AG04449 (cell line): ENCODE measurements around the gene PARS2.

Experiments used
- CTCF ChIA-PET: fragments of 350-600 bp; formaldehyde crosslinking; extraction: SDS; loops from one replicate; lab custom pipeline; 2021; ENCODE audit warnings: antibody characterized with exemption; lab: Yijun Ruan, JAX
- POLR2A ChIA-PET: fragments of 400-600, 350-600 bp; formaldehyde crosslinking; extraction: SDS; loops from one replicate; lab custom pipeline; 2020; ENCODE audit warnings: antibody characterized with exemption, inconsistent platforms; lab: Yijun Ruan, JAX
- DNase-seq: peaks from one replicate; pipeline ENCODE4 v3.0.0-alpha.2; 2010; ENCODE audit warnings: low read depth, low spot score
- H3K4me3 ChIP-seq: 2 replicates; pipeline ENCODE4 v1.5.1; 2011; ENCODE audit warnings: low read depth, mild to moderate bottlenecking, control low read depth, low read length
- CTCF ChIP-seq: IDR thresholded peaks from one replicate; pipeline ENCODE4 v1.5.1; 2011; ENCODE audit warnings: mild to moderate bottlenecking, moderate library complexity, low read length, control low read depth, inconsistent platforms; ENCODE audit not compliant: insufficient read depth; ENCODE audit errors: missing control alignments

The PARS2 gene

GRCh38 chr1:54764133-54764921, at the start of gene PARS2:
PARS2 (minus strand) TSS chr1:54764523; CDS start chr1:54759161, 5,362 bp downstream.
- CTCF ChIA-PET = no interaction called here
- no peak for TF ChIP-seq CTCF
- POLR2A ChIA-PET = no interaction called here
- peak within 1 kb of the TSS; percentile 97 for H3K4me3 ChIP-seq
- peak; percentile 98 for DNase-seq

GRCh38 chr1:54814126-54814498, 49.8 kb upstream of the PARS2 start:
- POLR2A ChIA-PET = no interaction called here
- TF ChIP-seq CTCF = no peak
- CTCF ChIA-PET = interaction anchor here (0.8 to 2.0 kb wide), 5 partner anchors 11 to 324 kb away, joined by 3 to 5 read pairs (median 3); no protein-coding TSS in a partner anchor
- no peak for DNase-seq
- no peak overlapping the region for H3K4me3 ChIP-seq

GRCh38 chr1:54813485-54814125, 49.3 kb upstream of the PARS2 start:
- H3K4me3 ChIP-seq = no peak overlapping the region
- ChIA-PET POLR2A (no interaction called here), CTCF (interaction anchor here (0.6 to 2.0 kb wide), 6 partner anchors 10 to 1043 kb away, joined by 3 to 5 read pairs (median 3); no protein-coding TSS in a partner anchor)
- no peak for TF ChIP-seq CTCF
- DNase-seq = no peak

GRCh38 chr1:54812801-54813484, 48.6 kb upstream of the PARS2 start:
- CTCF ChIA-PET = interaction anchor here (0.6 to 1.8 kb wide), 11 partner anchors 9 to 1043 kb away, joined by 3 to 9 read pairs (median 4); no protein-coding TSS in a partner anchor
- H3K4me3 ChIP-seq = no peak overlapping the region
- POLR2A ChIA-PET = no interaction called here
- TF ChIP-seq CTCF = no peak
- no peak for DNase-seq

- POLR2A ChIA-PET = no interaction called here
- DNase-seq = no peak
- CTCF ChIA-PET = interaction anchor here (1.0 to 3.9 kb wide), 9 partner anchors 8 to 1364 kb away, joined by 3 to 22 read pairs (median 4); no protein-coding TSS in a partner anchor
- no peak for TF ChIP-seq CTCF
- H3K4me3 ChIP-seq = no peak overlapping the region
Measured at GRCh38 chr1:54811739-54812655, 47.7 kb upstream of the PARS2 start.
